ENCODE measurements around the gene TCF23.
"Not testable (repeated sequence)": the region's sequence is repeated elsewhere in the genome, so short reads cannot be mapped to it uniquely, and the experiment has no call there.

Gene TCF23

GRCh38 chr2:27155069-27155520, 6.3 kb downstream of the TCF23 start:
- DNase-seq (ENCODE audit: low spot score): no peak

- no peak for DNase-seq (ENCODE audit: low spot score)
Measured at GRCh38 chr2:27158468-27158867, 9.7 kb downstream of the TCF23 start.

- DNase-seq (ENCODE audit: low spot score): no peak
Measured at GRCh38 chr2:27159271-27159670, 10.5 kb downstream of the TCF23 start.

GRCh38 chr2:27160191-27160590, 11.4 kb downstream of the TCF23 start:
- DNase-seq (ENCODE audit: low spot score): no peak

- no peak for DNase-seq (ENCODE audit: low spot score)
Measured at GRCh38 chr2:27162151-27163121, 13.6 kb downstream of the TCF23 start.

- no peak for DNase-seq (ENCODE audit: low spot score)
Measured at GRCh38 chr2:27164960-27165763, 16.4 kb downstream of the TCF23 start.

GRCh38 chr2:27170581-27171337, 22.0 kb downstream of the TCF23 start:
- DNase-seq (ENCODE audit: low spot score): peak; percentile 21

- DNase-seq (ENCODE audit: low spot score): no peak
Measured at GRCh38 chr2:27171351-27171848, 22.6 kb downstream of the TCF23 start.

- no peak for DNase-seq (ENCODE audit: low spot score)
Measured at GRCh38 chr2:27174638-27175037, 25.8 kb downstream of the TCF23 start.

- no peak for DNase-seq (ENCODE audit: low spot score)
Measured at GRCh38 chr2:27175330-27175729, 26.5 kb downstream of the TCF23 start.

GRCh38 chr2:27175781-27176180, 27.0 kb downstream of the TCF23 start:
- not testable (repeated sequence) for DNase-seq (ENCODE audit: low spot score)

- DNase-seq (ENCODE audit: low spot score): no peak
Measured at GRCh38 chr2:27177441-27178351, 28.9 kb downstream of the TCF23 start.

- no peak for DNase-seq (ENCODE audit: low spot score)
Measured at GRCh38 chr2:27178469-27178868, 29.7 kb downstream of the TCF23 start.

- no peak for DNase-seq (ENCODE audit: low spot score)
Measured at GRCh38 chr2:27179344-27180000, 30.7 kb downstream of the TCF23 start.

GRCh38 chr2:27182346-27182745, 33.5 kb downstream of the TCF23 start:
- no peak for DNase-seq (ENCODE audit: low spot score)

- no peak for DNase-seq (ENCODE audit: low spot score)
Measured at GRCh38 chr2:27184115-27184514, 35.3 kb downstream of the TCF23 start.

GRCh38 chr2:27185331-27186026, 36.7 kb downstream of the TCF23 start:
- peak; percentile 24 for DNase-seq (ENCODE audit: low spot score)

GRCh38 chr2:27186613-27187345, 38.0 kb downstream of the TCF23 start:
- no peak for DNase-seq (ENCODE audit: low spot score)

- DNase-seq (ENCODE audit: low spot score): no peak
Measured at GRCh38 chr2:27189989-27190388, 41.2 kb downstream of the TCF23 start.

All from NAMALWA (cell line).